22Rv1 (cell line): ENCODE measurements around the gene CCDC106.

ENCODE experiments used
- H3K27ac ChIP-seq: fragments of 450-650 bp; 2 replicates; pipeline ENCODE4 v1.5.1; 2017
- ZFX ChIP-seq: fragments of 450-650 bp; IDR thresholded peaks from 2 replicates; pipeline ENCODE4 v1.6.1; 2017; ENCODE audit warnings: antibody characterized with exemption, borderline replicate concordance
- TF ChIP-seq, protein P1 (sequence below): fragments of 450-650 bp; IDR thresholded peaks from 2 replicates; pipeline ENCODE4 v1.5.1; 2017; ENCODE audit warnings: mild to moderate bottlenecking

The CCDC106 gene

DNA sequence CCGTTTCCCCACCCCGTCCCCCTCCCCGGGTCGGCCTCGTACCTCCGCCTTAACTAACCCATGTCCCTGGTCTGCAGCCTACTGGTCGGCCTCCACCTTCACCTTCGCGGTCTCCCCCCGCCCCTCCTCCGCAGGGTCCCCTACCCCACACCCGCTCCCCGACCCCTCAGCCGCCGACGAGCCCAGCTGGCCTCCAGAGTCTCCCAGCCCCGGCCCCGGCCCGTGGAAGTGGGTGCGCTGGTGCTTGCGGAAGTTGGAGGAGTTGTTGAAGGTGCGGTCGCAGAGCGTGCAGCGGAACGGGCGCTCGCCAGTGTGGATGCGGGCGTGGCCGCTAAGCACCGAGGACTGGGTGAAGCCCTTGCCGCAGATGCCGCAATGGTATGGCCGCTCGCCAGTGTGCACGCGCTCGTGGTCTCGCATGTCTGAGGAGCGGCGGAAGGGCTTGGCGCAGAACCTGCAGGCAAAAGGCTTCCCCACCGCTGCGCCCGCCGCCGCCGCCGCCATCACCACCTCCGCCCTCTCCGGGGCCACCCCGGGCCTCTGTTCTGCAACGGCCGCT, 26.3 kb upstream of the CCDC106 start:
- TF ChIP-seq, protein P1, sequence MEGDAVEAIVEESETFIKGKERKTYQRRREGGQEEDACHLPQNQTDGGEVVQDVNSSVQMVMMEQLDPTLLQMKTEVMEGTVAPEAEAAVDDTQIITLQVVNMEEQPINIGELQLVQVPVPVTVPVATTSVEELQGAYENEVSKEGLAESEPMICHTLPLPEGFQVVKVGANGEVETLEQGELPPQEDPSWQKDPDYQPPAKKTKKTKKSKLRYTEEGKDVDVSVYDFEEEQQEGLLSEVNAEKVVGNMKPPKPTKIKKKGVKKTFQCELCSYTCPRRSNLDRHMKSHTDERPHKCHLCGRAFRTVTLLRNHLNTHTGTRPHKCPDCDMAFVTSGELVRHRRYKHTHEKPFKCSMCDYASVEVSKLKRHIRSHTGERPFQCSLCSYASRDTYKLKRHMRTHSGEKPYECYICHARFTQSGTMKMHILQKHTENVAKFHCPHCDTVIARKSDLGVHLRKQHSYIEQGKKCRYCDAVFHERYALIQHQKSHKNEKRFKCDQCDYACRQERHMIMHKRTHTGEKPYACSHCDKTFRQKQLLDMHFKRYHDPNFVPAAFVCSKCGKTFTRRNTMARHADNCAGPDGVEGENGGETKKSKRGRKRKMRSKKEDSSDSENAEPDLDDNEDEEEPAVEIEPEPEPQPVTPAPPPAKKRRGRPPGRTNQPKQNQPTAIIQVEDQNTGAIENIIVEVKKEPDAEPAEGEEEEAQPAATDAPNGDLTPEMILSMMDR: no peak
- no peak for TF ChIP-seq ZFX

DNA sequence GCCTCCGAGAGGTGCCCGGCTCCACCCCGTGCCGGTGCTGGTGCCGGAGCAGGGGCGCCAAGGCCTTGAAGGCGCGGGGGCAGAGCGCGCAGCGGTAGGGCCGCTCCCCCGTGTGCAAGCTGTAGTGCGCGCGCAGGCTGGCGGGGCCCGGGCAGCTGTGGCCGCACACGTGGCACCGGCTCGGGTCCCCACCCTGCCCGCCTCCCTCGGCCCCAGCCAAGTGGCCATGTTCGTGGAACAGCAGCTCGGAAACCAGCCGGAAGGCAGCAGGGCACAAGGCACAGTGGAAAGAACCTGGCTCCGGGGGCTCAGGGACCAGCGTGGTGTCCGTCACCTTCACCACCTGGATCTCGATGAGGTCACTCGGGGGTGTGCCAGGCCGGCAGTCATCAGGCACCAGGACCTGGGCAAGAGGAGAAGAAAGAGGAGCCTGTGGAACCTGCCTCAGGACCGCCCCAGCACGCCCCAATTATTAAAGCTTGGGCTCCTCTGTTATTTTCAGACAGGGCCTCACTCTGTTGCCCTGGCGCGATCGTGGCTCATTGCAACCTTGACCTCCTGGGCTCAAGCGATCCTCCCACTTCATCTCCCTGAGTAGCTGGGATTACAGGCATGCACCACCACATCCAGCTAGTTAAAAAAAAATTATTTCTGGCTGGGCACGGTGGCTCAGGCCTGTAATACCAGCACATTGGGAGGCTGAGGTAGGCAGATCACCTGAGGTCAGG, 25.6 kb upstream of the CCDC106 start:
- no peak overlapping the region for H3K27ac ChIP-seq
- TF ChIP-seq, protein P1: no peak
- no peak for TF ChIP-seq ZFX

More for the DNA sequence above, 26.3 kb upstream of the CCDC106 start:
- H3K27ac ChIP-seq: no peak overlapping the region

DNA sequence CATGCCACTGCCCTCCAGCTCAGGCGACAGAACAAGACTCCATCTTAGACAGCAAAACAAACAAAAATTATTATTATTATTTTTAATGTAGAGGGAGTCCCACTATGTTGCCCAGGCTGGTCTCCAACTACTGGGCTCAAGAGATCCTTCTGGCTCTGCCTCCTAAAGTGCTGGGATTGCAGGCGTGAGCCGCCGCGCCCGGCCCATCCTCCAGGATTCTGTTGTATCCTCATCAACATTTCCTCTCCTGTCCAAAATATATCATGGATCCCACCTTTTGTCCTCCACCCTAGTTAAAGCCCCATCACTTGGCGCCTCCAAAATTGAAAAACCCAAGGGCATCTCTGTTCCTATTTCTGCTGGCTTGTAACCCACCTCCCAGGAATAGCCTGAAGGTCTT, 24.9 kb upstream of the CCDC106 start:
- TF ChIP-seq, protein P1: no peak
- TF ChIP-seq ZFX: no peak
- no peak overlapping the region for H3K27ac ChIP-seq

DNA sequence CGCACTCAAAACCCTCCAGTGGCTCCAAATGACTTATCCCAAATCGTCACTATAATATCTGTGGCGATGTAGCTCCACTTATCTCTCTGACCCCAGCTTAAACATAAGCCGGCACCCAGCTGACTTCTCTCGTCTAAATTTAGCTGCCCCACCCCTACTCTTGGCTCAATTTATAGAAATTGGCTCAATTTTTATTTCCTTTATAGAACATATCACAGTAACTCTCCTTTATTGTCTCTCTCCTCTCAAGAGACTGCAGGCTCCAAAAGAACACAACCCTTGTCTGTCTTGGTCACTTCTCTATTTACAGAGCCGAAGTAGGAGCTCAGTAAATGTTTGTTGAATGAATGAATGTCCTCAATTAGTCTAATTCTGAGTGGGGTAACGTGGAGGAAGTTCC, 24.5 kb upstream of the CCDC106 start:
- TF ChIP-seq ZFX: no peak
- TF ChIP-seq, protein P1: no peak
- H3K27ac ChIP-seq: peak overlapping the region; percentile 86; the same call in 1 of the 2 replicates

DNA sequence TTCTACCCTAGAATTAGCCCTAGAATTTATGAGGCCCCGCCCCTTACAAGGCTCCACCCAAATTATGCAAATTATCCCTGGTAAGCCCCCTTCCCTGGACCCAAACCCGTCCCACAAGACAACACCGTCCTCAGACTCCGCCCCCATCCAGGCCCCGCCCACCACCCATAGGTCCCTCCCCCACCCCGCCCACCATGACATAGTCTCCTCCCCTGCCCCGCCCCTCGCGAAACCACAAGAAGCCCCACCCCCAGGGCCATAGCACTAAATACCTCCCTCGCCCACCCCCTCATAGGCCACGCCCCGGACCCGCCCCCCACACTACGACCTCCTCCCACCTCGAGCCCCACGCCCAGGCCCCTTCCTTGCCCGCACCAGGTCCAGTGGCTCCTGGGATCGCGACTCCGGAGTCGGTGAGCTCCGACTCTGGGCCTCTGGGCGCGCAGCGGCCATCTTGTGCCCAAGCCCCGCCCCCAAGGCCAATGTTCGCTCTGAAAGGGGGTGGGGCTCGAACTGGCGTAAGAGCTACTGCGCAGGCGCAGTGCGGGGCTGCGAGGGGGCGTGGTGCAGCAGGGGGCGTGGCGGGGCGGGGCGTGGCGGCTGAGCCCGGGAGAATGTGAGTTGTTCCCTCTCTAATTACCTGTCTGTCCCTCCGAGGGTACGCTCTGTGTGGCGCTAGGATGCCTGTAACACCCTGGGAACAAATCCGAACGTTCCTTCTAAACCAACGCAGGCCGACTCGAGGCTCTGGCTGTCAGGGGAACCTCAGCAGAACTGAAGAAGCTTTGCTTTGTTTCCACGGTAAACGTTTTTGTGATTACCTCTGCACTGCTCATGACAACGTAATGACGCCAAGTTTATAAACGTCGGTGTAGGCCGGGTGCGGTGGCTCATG, 23.7 kb upstream of the CCDC106 start, which contains the start of gene ZNF784:
ZNF784 (minus strand) TSS at position 458 of the 895 bp plus-strand sequence; CDS start at position 453, 5 bp downstream.
- peak within 1 kb of the TSS; percentile 86 for H3K27ac ChIP-seq
- TF ChIP-seq, protein P1: no peak
- TF ChIP-seq ZFX: no peak

DNA sequence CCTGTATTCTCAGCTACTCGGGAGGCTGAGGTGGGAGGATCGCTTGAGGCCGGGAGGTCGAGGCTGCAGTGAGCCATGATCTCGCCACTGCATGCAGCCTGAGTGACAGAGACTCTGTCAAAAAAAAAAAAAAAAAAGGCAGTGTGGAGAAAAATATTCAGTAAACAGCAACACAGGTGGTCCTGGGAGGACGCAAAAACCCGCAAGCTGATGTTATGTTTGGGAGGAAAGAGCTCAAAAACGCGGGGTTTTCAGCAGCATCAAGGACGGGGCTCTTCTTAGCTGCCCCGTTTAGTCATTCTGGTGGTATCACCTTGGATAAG, 23.0 kb upstream of the CCDC106 start:
- TF ChIP-seq ZFX: no peak
- TF ChIP-seq, protein P1: no peak
- H3K27ac ChIP-seq: peak overlapping the region; percentile 86

DNA sequence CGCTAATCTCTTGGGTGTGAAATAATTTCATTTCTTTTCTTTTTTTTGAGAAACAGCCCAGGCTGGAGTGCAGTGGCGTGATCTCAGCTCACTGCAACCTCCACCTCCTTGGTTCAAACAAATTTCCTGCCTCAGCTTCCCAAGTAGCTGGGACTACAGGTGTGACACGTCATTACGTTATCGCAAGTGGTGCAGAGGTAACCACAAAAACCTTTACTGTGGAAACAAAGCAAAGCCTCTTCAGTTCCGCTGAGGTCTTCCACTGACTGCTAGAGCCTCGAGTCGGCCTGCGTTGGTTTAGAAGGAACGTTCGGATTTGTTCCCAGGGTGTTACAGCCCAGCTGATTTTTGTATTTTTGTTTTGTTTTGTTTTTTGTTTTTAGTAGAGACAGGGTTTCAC, 21.7 kb upstream of the CCDC106 start:
- no peak overlapping the region for H3K27ac ChIP-seq
- TF ChIP-seq, protein P1: no peak
- no peak for TF ChIP-seq ZFX
